ENCODE measurements around the gene FTO. TPM values are rescaled to one million over a fixed set of nuclear protein-coding genes. Genes with fewer than 3 reads are reported as not detected.

The FTO gene
- total RNA-seq, 1 experiment from 2014 or later = 57.4 TPM

DNA sequence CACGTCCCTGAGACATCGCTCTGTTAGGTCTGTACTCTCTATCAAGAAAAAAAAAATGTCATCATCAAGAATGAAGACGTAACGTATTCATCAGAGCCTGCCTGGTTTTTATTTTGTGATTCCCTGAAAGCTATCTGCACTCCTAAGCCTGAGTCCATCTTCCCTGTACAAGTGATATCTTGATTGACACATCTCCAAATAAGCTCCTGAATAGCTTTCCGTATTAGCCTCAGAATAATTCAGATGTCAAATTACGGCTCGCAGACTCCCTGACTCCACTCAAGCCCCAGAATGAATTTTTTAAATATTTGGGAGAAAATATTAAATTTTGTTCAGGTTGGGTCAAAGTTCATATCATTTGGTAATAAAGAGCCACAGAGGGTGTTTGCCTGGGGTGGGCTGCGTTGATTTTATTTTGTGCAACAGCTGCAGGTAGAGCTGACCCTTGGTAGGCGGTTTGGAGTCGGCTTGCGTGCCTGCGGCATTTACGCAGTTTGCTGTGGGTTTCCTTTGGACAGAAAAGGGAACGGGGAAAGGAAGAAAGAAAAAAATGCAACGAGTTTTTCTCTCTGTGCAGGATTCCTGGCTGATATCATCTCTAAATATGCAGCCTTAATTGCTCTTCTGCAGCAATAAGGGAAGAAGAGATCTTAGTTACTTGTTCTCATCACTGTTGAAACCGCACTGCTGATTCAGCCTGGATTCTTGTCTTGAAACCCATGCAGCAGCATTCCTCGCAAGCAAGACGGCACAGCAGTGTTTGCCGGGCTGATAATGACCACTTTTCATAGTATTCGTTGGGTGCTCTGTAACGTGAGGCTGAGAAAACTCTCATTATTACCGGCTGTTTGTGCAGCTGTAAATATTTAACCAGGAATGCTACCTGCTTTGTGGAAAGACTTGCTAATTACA, 467.9 kb downstream of the FTO start:
- Mint-ChIP-seq H3K4me3 (no peak overlapping the region), H3K9me3 (no peaks in the 10 kb centered on the region), H3K4me1 (peaks cover 49% of the 10 kb centered on the region), H3K27ac (no peak overlapping the region), H3K27me3 (ENCODE audit: low read depth) (peaks cover 3% of the 10 kb centered on the region; the same call in 1 of the 2 replicates), H3K36me3 (no peaks in the 10 kb centered on the region)
- ChIA-PET CTCF (no interaction called here), POLR2A (no interaction called here)
- no peak for DNase-seq (ENCODE audit: low spot score)
- TF ChIP-seq FOXK1 (CRISPR knock-in tag; IDR thresholded peaks at IDR 0.05) (no peak), ESRRA (CRISPR knock-in tag; IDR thresholded peaks at IDR 0.05; ENCODE audit: borderline replicate concordance) (no peak), NFE2L1 (CRISPR knock-in tag; IDR thresholded peaks at IDR 0.05) (no peak), MXD4 (CRISPR knock-in tag; IDR thresholded peaks at IDR 0.05; ENCODE audit: borderline replicate concordance) (no peak), ATF1 (CRISPR knock-in tag; IDR thresholded peaks at IDR 0.05) (no peak), EMX1 (CRISPR knock-in tag; IDR thresholded peaks at IDR 0.05) (no peak)
- TF ChIP-seq, protein P1, sequence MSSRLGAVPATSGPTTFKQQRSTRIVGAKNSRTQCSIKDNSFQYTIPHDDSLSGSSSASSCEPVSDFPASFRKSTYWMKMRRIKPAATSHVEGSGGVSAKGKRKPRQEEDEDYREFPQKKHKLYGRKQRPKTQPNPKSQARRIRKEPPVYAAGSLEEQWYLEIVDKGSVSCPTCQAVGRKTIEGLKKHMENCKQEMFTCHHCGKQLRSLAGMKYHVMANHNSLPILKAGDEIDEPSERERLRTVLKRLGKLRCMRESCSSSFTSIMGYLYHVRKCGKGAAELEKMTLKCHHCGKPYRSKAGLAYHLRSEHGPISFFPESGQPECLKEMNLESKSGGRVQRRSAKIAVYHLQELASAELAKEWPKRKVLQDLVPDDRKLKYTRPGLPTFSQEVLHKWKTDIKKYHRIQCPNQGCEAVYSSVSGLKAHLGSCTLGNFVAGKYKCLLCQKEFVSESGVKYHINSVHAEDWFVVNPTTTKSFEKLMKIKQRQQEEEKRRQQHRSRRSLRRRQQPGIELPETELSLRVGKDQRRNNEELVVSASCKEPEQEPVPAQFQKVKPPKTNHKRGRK (CRISPR knock-in tag; IDR thresholded peaks at IDR 0.05; ENCODE audit: borderline replicate concordance) = no peak
- no peak; the same call in 1 of the 2 replicates for ATAC-seq

DNA sequence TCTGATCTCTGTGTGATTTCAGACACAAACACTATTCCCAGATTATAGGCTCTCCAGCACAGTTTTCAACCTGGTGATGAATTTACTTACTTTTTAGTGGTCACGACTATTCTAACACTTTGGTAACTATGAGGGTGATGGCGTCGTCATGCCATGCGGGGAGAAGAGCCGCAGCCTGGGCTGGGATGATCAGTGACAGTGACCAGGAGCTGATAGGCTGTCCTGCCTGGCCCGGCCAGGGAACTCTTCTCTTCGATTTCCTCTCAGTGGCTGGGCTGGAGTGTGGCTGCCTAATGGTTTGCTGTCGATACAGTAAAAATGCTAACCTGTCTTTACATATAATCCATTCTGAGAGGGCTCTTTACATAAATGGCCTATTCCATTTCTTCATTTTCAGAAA, 469.5 kb downstream of the FTO start:
- POLR2A ChIA-PET = no interaction called here
- H3K4me3 Mint-ChIP-seq = no peak overlapping the region
- H3K27ac Mint-ChIP-seq = no peak overlapping the region
- ATAC-seq (no peak), DNase-seq (ENCODE audit: low spot score) (no peak)
- TF ChIP-seq ATF1 (CRISPR knock-in tag; IDR thresholded peaks at IDR 0.05) (no peak), JUN (CRISPR knock-in tag; IDR thresholded peaks at IDR 0.05) (no peak), SMAD4 (CRISPR knock-in tag; IDR thresholded peaks at IDR 0.05) (no peak), ZNF416 (CRISPR knock-in tag; IDR thresholded peaks at IDR 0.05) (no peak), PRRX2 (CRISPR knock-in tag; IDR thresholded peaks at IDR 0.05) (no peak), SP1 (CRISPR knock-in tag; conservative IDR thresholded peaks at IDR 0.05) (no peak)
- no peaks in the 10 kb centered on the region for H3K9me3 Mint-ChIP-seq
- H3K36me3 Mint-ChIP-seq = no peaks in the 10 kb centered on the region
- H3K4me1 Mint-ChIP-seq = peaks cover 57% of the 10 kb centered on the region
- H3K27me3 Mint-ChIP-seq (ENCODE audit: low read depth) = peaks cover 3% of the 10 kb centered on the region; the same call in 1 of the 2 replicates
- CTCF ChIA-PET = no interaction called here

DNA sequence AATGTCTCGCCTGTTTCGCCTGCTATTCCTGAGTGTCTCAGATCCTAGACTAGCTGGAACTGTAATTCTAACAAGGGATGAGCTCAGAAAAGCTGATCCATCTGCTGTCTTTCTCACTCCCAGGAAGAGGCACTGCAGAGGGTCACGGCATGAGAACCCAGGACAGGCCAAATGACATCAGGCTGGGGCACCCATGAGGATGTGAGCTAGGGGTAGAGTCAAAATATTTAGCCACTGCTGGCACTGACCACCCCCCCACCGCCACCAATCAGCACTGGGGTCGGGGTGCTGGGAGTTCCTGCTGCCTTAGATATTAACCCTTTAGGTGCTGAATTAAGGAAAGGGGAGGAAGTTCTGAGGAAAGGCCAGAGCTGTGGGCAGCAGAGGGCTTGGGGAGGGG, 470.2 kb downstream of the FTO start:
- Mint-ChIP-seq H3K27me3 (ENCODE audit: low read depth) (peaks cover 3% of the 10 kb centered on the region; the same call in 1 of the 2 replicates), H3K36me3 (no peaks in the 10 kb centered on the region), H3K27ac (peak overlapping the region; percentile 18; the same call in 1 of the 2 replicates), H3K9me3 (no peaks in the 10 kb centered on the region), H3K4me1 (peaks cover 57% of the 10 kb centered on the region), H3K4me3 (no peak overlapping the region)
- DNase-seq (ENCODE audit: low spot score) (no peak), ATAC-seq (peak; percentile 14; the same call in 1 of the 2 replicates)
- TF ChIP-seq NR2C2 (CRISPR knock-in tag; IDR thresholded peaks at IDR 0.05) = no peak
- TF ChIP-seq, protein P2, sequence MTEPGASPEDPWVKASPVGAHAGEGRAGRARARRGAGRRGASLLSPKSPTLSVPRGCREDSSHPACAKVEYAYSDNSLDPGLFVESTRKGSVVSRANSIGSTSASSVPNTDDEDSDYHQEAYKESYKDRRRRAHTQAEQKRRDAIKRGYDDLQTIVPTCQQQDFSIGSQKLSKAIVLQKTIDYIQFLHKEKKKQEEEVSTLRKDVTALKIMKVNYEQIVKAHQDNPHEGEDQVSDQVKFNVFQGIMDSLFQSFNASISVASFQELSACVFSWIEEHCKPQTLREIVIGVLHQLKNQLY (CRISPR knock-in tag; IDR thresholded peaks at IDR 0.05) = no peak
- no peak for TF ChIP-seq ZNF317 (CRISPR knock-in tag; IDR thresholded peaks at IDR 0.05; ENCODE audit: borderline replicate concordance, low read depth)
- TF ChIP-seq ELF4 (CRISPR knock-in tag; IDR thresholded peaks at IDR 0.05; ENCODE audit: low read depth) = no peak
- ChIA-PET POLR2A (no interaction called here), CTCF (interaction anchor here (0.7 to 1.0 kb wide), 2 partner anchors 228 to 1306 kb away, joined by 3 read pairs; no protein-coding TSS in a partner anchor)

DNA sequence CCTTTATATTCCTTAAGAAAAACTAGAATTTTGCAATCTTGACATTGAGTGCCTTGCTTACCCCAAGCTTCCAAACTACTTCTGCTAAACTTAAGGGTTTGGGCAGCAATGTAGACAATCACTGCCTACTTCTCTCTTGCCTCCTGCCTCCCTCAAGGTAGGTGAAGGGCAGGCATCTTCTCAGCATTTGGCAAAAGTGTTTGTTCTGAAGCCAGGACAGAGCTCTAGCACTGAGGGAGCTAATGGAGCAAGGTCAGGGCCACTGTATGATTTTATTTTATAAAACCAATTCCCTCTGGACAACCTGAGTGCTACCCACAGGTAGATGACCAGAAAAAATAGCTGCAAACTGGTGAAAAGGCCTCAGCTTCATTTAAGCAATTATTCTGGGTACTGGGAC, 470.8 kb downstream of the FTO start:
- no peak for ATAC-seq
- no peak for DNase-seq (ENCODE audit: low spot score)
- Mint-ChIP-seq H3K27me3 (ENCODE audit: low read depth) (peaks cover 3% of the 10 kb centered on the region; the same call in 1 of the 2 replicates), H3K9me3 (no peaks in the 10 kb centered on the region), H3K4me1 (peaks cover 57% of the 10 kb centered on the region), H3K27ac (no peak overlapping the region), H3K36me3 (no peaks in the 10 kb centered on the region), H3K4me3 (no peak overlapping the region)
- POLR2A ChIA-PET = no interaction called here
- CTCF ChIA-PET = interaction anchor here (1.0 kb wide), 1 partner anchor 229 kb away, joined by 3 read pairs; no protein-coding TSS in a partner anchor
- TF ChIP-seq IRF2 (CRISPR knock-in tag; IDR thresholded peaks at IDR 0.05; ENCODE audit: borderline replicate concordance, low read depth) = no peak
- no peak for TF ChIP-seq HMGA2 (CRISPR knock-in tag; IDR thresholded peaks at IDR 0.05)
- TF ChIP-seq CREB1 (CRISPR knock-in tag; IDR thresholded peaks at IDR 0.05) = no peak
- TF ChIP-seq, protein P3, sequence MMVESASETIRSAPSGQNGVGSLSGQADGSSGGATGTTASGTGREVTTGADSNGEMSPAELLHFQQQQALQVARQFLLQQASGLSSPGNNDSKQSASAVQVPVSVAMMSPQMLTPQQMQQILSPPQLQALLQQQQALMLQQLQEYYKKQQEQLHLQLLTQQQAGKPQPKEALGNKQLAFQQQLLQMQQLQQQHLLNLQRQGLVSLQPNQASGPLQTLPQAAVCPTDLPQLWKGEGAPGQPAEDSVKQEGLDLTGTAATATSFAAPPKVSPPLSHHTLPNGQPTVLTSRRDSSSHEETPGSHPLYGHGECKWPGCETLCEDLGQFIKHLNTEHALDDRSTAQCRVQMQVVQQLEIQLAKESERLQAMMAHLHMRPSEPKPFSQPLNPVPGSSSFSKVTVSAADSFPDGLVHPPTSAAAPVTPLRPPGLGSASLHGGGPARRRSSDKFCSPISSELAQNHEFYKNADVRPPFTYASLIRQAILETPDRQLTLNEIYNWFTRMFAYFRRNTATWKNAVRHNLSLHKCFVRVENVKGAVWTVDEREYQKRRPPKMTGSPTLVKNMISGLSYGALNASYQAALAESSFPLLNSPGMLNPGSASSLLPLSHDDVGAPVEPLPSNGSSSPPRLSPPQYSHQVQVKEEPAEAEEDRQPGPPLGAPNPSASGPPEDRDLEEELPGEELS (CRISPR knock-in tag; IDR thresholded peaks at IDR 0.05) = no peak
- no peak for TF ChIP-seq NFATC4 (CRISPR knock-in tag; IDR thresholded peaks at IDR 0.05)
- TF ChIP-seq, protein P4, sequence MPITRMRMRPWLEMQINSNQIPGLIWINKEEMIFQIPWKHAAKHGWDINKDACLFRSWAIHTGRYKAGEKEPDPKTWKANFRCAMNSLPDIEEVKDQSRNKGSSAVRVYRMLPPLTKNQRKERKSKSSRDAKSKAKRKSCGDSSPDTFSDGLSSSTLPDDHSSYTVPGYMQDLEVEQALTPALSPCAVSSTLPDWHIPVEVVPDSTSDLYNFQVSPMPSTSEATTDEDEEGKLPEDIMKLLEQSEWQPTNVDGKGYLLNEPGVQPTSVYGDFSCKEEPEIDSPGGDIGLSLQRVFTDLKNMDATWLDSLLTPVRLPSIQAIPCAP (CRISPR knock-in tag; IDR thresholded peaks at IDR 0.05) = no peak
- no peak for TF ChIP-seq NR1H2 (CRISPR knock-in tag; IDR thresholded peaks at IDR 0.05)
- TF ChIP-seq FOXK1 (CRISPR knock-in tag; IDR thresholded peaks at IDR 0.05) = no peak
- TF ChIP-seq GRHL2 (CRISPR knock-in tag; IDR thresholded peaks at IDR 0.05; ENCODE audit: insufficient replicate concordance, severe bottlenecking) = no peak
- TF ChIP-seq SOX15 (CRISPR knock-in tag; IDR thresholded peaks at IDR 0.05) = no peak
